IMR-90 (cell line): ENCODE measurements around the gene PDIA2. TPM values are rescaled to one million over a fixed set of nuclear protein-coding genes. Genes with fewer than 3 reads are reported as not detected.

Experiments
- ATAC-seq: fragments of 200-7000 bp; cut with Tn5 transposase; 2 replicates; pipeline ENCODE4 v1.9.1; 2020; ENCODE audit warnings: low read depth, mild to moderate bottlenecking, moderate library complexity
- BruUV-seq: library from RNA; stranded (reverse); fragments of 400-500 nt; replicated peaks from 2 replicates; lab custom pipeline; 2021; lab: Mats Ljungman, UMichigan
- CTCF ChIA-PET: fragments of 300-600 bp; formaldehyde crosslinking; extraction: SDS; loops from one replicate; lab custom pipeline; 2021; ENCODE audit warnings: antibody characterized with exemption; lab: Yijun Ruan, JAX
- POLR2A ChIA-PET: fragments of 300-600 bp; sonication (Branson Sonifier 250); formaldehyde crosslinking; loops from one replicate; lab custom pipeline; 2022; ENCODE audit warnings: antibody characterized with exemption; ENCODE audit not compliant: unreplicated experiment; lab: Charles Lee
- DNase-seq: peaks from one replicate; pipeline ENCODE4 v3.0.0; 2013
- H2AFZ ChIP-seq: replicated peaks from 2 replicates; pipeline ENCODE3; 2013; ENCODE audit warnings: low read length, mild to moderate bottlenecking; ENCODE audit not compliant: poor library complexity
- H2AK5ac ChIP-seq: 2 replicates; pipeline ENCODE4 v1.6.1; 2013; ENCODE audit warnings: low read depth, low read length, inconsistent platforms
- H2AK9ac ChIP-seq: replicated peaks from 2 replicates; pipeline ENCODE3; 2013; ENCODE audit warnings: mild to moderate bottlenecking, low read depth, low read length, moderate library complexity; ENCODE audit not compliant: poor library complexity
- H2BK120ac ChIP-seq: 2 replicates; pipeline ENCODE4 v1.6.1; 2013; ENCODE audit warnings: low read depth, low read length, inconsistent platforms
- H2BK15ac ChIP-seq: 3 replicates; pipeline ENCODE4 v1.6.1; 2013; ENCODE audit warnings: low read depth, low read length, inconsistent platforms
- H2BK20ac ChIP-seq: 2 replicates; pipeline ENCODE4 v1.6.1; 2013; ENCODE audit warnings: low read depth, mild to moderate bottlenecking, inconsistent platforms, low read length, moderate library complexity
- H2BK5ac ChIP-seq: 2 replicates; pipeline ENCODE4 v1.6.1; 2013; ENCODE audit warnings: mild to moderate bottlenecking, low read depth, low read length, inconsistent platforms; ENCODE audit not compliant: poor library complexity, severe bottlenecking
- H3K14ac ChIP-seq: replicated peaks from 2 replicates; pipeline ENCODE4 v1.6.1; 2013; ENCODE audit warnings: low read depth, low read length, inconsistent platforms
- H3K18ac ChIP-seq: 2 replicates; pipeline ENCODE4 v1.6.1; 2013; ENCODE audit warnings: low read depth, low read length, control low read depth
- H3K23ac ChIP-seq: 2 replicates; pipeline ENCODE4 v1.6.1; 2013; ENCODE audit warnings: low read depth, low read length, inconsistent platforms
- H3K27ac ChIP-seq: 2 replicates; pipeline ENCODE4 v1.5.1; 2013; ENCODE audit warnings: mild to moderate bottlenecking, control low read depth, low read length; ENCODE audit not compliant: insufficient read depth
- H3K27me3 ChIP-seq: 2 replicates; pipeline ENCODE4 v1.6.1; 2013; ENCODE audit warnings: low read length; ENCODE audit not compliant: control insufficient read depth, insufficient read depth
- H3K36me3 ChIP-seq: 2 replicates; pipeline ENCODE4 v1.6.1; 2013; ENCODE audit warnings: low read length, mixed read lengths; ENCODE audit not compliant: control insufficient read depth, insufficient read depth
- H3K4ac ChIP-seq: 2 replicates; pipeline ENCODE4 v1.6.1; 2013; ENCODE audit warnings: low read depth, low read length, inconsistent platforms
- H3K4me1 ChIP-seq: 2 replicates; pipeline ENCODE4 v1.6.1; 2013; ENCODE audit warnings: low read length, mixed read lengths; ENCODE audit not compliant: control insufficient read depth, insufficient read depth
- H3K4me2 ChIP-seq: 2 replicates; pipeline ENCODE4 v1.6.1; 2013; ENCODE audit warnings: low read depth, mild to moderate bottlenecking, control low read depth, low read length, moderate library complexity
- H3K4me3 ChIP-seq: 2 replicates; pipeline ENCODE4 v1.5.1; 2013; ENCODE audit warnings: low read depth, mild to moderate bottlenecking, control low read depth, low read length, moderate library complexity; ENCODE audit not compliant: insufficient read depth
- H3K56ac ChIP-seq: 2 replicates; pipeline ENCODE4 v1.6.1; 2013; ENCODE audit warnings: low read length, inconsistent platforms; ENCODE audit not compliant: insufficient read depth; ENCODE audit errors: extremely low read depth
- H3K79me1 ChIP-seq, 2 experiments: 2 replicates each; pipeline ENCODE4 v1.6.1; 2013; ENCODE audit warnings: low read length in 2 of 2, inconsistent platforms in 1 of 2, low read depth in 1 of 2
- H3K9ac ChIP-seq: 2 replicates; pipeline ENCODE4 v1.6.1; 2013; ENCODE audit warnings: low read depth, low read length, control low read depth
- H3K9me1 ChIP-seq: 2 replicates; pipeline ENCODE4 v1.6.1; 2013; ENCODE audit warnings: low read length, inconsistent platforms; ENCODE audit not compliant: insufficient read depth
- H3K9me3 ChIP-seq: 2 replicates; pipeline ENCODE4 v1.6.1; 2013; ENCODE audit warnings: low read length; ENCODE audit not compliant: control insufficient read depth, insufficient read depth
- H4K20me1 ChIP-seq: 2 replicates; pipeline ENCODE4 v1.6.1; 2013; ENCODE audit warnings: low read length, inconsistent platforms; ENCODE audit not compliant: insufficient read depth
- H4K5ac ChIP-seq: 2 replicates; pipeline ENCODE4 v1.6.1; 2013; ENCODE audit warnings: mild to moderate bottlenecking, low read depth, low read length, control low read depth
- H4K8ac ChIP-seq, 2 experiments: 2 replicates each; pipeline ENCODE4 v1.6.1; 2013; ENCODE audit warnings: low read depth in 2 of 2, low read length in 2 of 2, control low read depth in 1 of 2, inconsistent platforms in 1 of 2
- H4K91ac ChIP-seq: 2 replicates; pipeline ENCODE4 v1.6.1; 2013; ENCODE audit warnings: low read depth, low read length, inconsistent platforms; ENCODE audit not compliant: insufficient read depth
- BHLHE40 ChIP-seq: fragments of 150-350 bp; IDR thresholded peaks from 2 replicates; pipeline ENCODE4 v1.6.1; 2016; ENCODE audit warnings: mild to moderate bottlenecking, low read depth, low read length
- CHD1 ChIP-seq: IDR thresholded peaks from 2 replicates; pipeline ENCODE4 v1.6.1; 2012; ENCODE audit warnings: low read depth, low read length, improper control_type of control experiment
- ELK1 ChIP-seq: fragments of 150-350 bp; IDR thresholded peaks from 2 replicates; pipeline ENCODE4 v1.6.1; 2016; ENCODE audit warnings: low read depth, mild to moderate bottlenecking, low read length, moderate library complexity, borderline replicate concordance
- FOS ChIP-seq: fragments of 150-350 bp; IDR thresholded peaks from 2 replicates; pipeline ENCODE4 v1.6.1; 2016; ENCODE audit warnings: low read depth, low read length
- MAZ ChIP-seq: IDR thresholded peaks from 2 replicates; pipeline ENCODE4 v1.6.1; 2012; ENCODE audit warnings: low read depth, mild to moderate bottlenecking, low read length, improper control_type of control experiment, moderate library complexity, borderline replicate concordance
- RFX5 ChIP-seq: IDR thresholded peaks from 2 replicates; pipeline ENCODE4 v1.8.0; 2012; ENCODE audit warnings: low read depth, mild to moderate bottlenecking, low read length, moderate library complexity
- SMC3 ChIP-seq: fragments of 150-350 bp; IDR thresholded peaks from 2 replicates; pipeline ENCODE4 v1.6.1; 2016; ENCODE audit warnings: low read depth, mild to moderate bottlenecking, antibody characterized with exemption, low read length, moderate library complexity
- USF2 ChIP-seq: fragments of 150-350 bp; IDR thresholded peaks from 2 replicates; pipeline ENCODE4 v1.6.1; 2017; ENCODE audit warnings: mild to moderate bottlenecking, antibody characterized with exemption, low read length, low read depth
- WGBS, 2 experiments: methylation state at CpG; one replicate each; pipeline versions ENCODE4 v1.1.5 to v1.1.7; 2013; ENCODE audit warnings: missing lambda C conversion rate in 2 of 2; ENCODE audit not compliant: insufficient read length in 1 of 2; ENCODE audit errors: extremely low coverage in 2 of 2; 5-methylcytosine and 5-hydroxymethylcytosine counted together
- dilution Hi-C: fragments of 300-500 bp; cut with HindIII; formaldehyde crosslinking; loops from one replicate; pipeline ENCODE4 v1.14.3; 2018; ENCODE audit warnings: low sequenced_read_pairs; ENCODE audit not compliant: unreplicated experiment
- in situ Hi-C: fragments of 300-500 bp; cut with MboI; formaldehyde crosslinking; loops from 3 replicates; pipeline ENCODE4 v1.14.3; 2019; ENCODE audit warnings: low sequenced_read_pairs, inconsistent platforms, mixed read lengths
- intact Hi-C: fragments of 100-400 bp; cut with micrococcal nuclease; formaldehyde crosslinking; loops from 2 replicates; pipeline ENCODE4 v1.10.0; 2022
- polyA plus RNA-seq, 3 experiments: library from polyadenylated mRNA; depleted of rRNA; stranded (reverse); fragments of >200 nt; gene quantifications; 2 replicates each; pipeline ENCODE4 v1.2.3, GENCODE V29; 2012; ENCODE audit warnings: low replicate concordance in 1 of 3
- total RNA-seq: library from RNA; depleted of rRNA; stranded (reverse); fragments of >200 nt; gene quantifications from 2 replicates; pipeline ENCODE4 v1.2.3, GENCODE V29; 2012

PDIA2 gene
- total and polyA plus RNA-seq, 2 of the 4 experiments (the other 2 are of a cell fraction), result 0.17 TPM; not detected in 1

- Histone ChIP-seq H3K36me3 (peaks cover 38% of the 10 kb centered on the region), H4K20me1 (no peaks in the 10 kb centered on the region), H3K27me3 (no peaks in the 10 kb centered on the region), H4K91ac (no peak overlapping the region), H2BK5ac (no peak overlapping the region), H3K4ac (no peak overlapping the region), H2AK9ac (no peak overlapping the region), H3K9me3 (no peaks in the 10 kb centered on the region), H3K79me1 (no peaks in the 10 kb centered on the region), H2BK15ac (no peak overlapping the region), H3K4me2 (no peak overlapping the region), H2AK5ac (no peak overlapping the region), H4K5ac (no peak overlapping the region), H3K9me1 (peaks cover 3% of the 10 kb centered on the region), H4K8ac (no peak overlapping the region), H3K23ac (no peak overlapping the region), H3K4me1 (no peaks in the 10 kb centered on the region), H3K18ac (no peak overlapping the region), H3K27ac (no peak overlapping the region), H2BK120ac (no peak overlapping the region), H2BK20ac (no peak overlapping the region), H3K56ac (no peak overlapping the region), H3K14ac (no peak overlapping the region), H3K9ac (no peak overlapping the region), H3K4me3 (no peak overlapping the region), H2AFZ (no peak overlapping the region)
- BruUV-seq, result no TSS peak
- TF ChIP-seq SMC3, result no peak
- TF ChIP-seq CHD1, result no peak
- no peak for TF ChIP-seq FOS
- no peak for TF ChIP-seq RFX5
- TF ChIP-seq ELK1, result no peak
- no peak for TF ChIP-seq MAZ
- no peak for TF ChIP-seq USF2
- no peak for TF ChIP-seq BHLHE40
- in situ Hi-C loops, result no loop called here
- DNase-seq, result no peak
- ChIA-PET CTCF (no interaction called here), POLR2A (no interaction called here)
- WGBS, 2 experiments, result 97% methylated on average over 18 of the region's 35 CpGs; no CpG with 5 or more reads in 1 of the 2 experiments
- intact Hi-C loops, result no loop called here
- no peak for ATAC-seq
- dilution Hi-C loops, result no loop called here
Observed at GRCh38 chr16:263182-263774, 19.7 kb upstream of the PDIA2 start.
